ENCODE data around the gene FEZF2.

Gene FEZF2

GRCh38 chr3:62374341-62375218 lies 1.2 kb upstream of the FEZF2 start:
- H3K4me3 ChIP-seq (ENCODE audit: low read length) = no peak overlapping the region
- no peaks in the 10 kb centered on the region for H3K9me3 ChIP-seq (replicated peaks; ENCODE audit: insufficient read depth, low read length)
- H2AFZ ChIP-seq (ENCODE audit: low read length) = no peak overlapping the region
- no peaks in the 10 kb centered on the region for H3F3A ChIP-seq (ENCODE audit: insufficient read depth, low read length)
- H3K9ac ChIP-seq (ENCODE audit: low read length) = no peak overlapping the region
- H3K36me3 ChIP-seq (replicated peaks; ENCODE audit: insufficient read depth, low read length) = no peaks in the 10 kb centered on the region
- no peaks in the 10 kb centered on the region for H3K9me2 ChIP-seq (replicated peaks; ENCODE audit: insufficient read depth, low read length)
- H3K4me2 ChIP-seq (ENCODE audit: low read depth, low read length) = no peak overlapping the region
- H3K4me1 ChIP-seq (ENCODE audit: low read length) = no peaks in the 10 kb centered on the region
- DNase-seq = no peak
- H3K79me2 ChIP-seq (ENCODE audit: low read length) = no peaks in the 10 kb centered on the region
- H3K27me3 ChIP-seq (replicated peaks; ENCODE audit: insufficient read depth, low read length) = 0 out of 2 replicates have a peak, but pooled peaks cover 4% of the 10 kb centered on the region
- TF ChIP-seq EZH2phosphoT487 (IDR thresholded peaks at IDR 0.05; ENCODE audit: low read length) = no peak
- H4K20me1 ChIP-seq (ENCODE audit: insufficient read depth, low read length) = no peaks in the 10 kb centered on the region
- H3K27ac ChIP-seq (ENCODE audit: low read length) = no peak overlapping the region

DNA sequence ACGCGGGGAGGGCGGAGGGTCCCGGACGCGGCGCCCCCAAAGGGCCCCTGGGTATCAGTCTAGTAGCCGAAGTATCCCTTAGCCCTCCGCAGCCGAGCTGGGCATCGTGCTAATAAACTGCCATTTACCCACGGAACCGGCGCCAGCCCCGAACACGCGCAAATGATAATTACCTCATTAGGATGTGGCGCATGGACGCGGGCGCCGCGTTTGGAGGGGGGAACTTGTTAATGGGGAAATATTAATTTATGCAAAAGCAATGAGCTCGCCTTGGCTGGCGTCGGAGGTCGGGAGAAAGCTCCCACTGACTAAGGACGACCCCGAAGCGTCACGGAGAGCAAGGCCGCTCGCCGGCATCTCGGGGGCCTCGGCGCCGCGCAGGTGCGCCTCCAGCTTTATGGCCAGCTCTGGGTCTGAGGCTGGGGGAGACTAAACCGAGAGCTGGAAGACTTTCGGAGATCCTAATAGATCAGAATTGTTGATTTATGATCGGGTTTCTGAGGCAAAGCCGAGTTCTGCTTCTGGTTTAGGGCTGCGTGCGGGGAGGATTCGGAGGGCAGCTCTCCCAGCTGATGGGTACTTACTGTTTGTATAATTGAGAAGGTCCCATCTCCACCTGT lies 474 bp upstream of the FEZF2 start:
- Histone ChIP-seq H2AFZ (ENCODE audit: low read length) (no peak overlapping the region), H3K79me2 (ENCODE audit: low read length) (no peaks in the 10 kb centered on the region), H3K27ac (ENCODE audit: low read length) (no peak overlapping the region), H3K36me3 (replicated peaks; ENCODE audit: insufficient read depth, low read length) (no peaks in the 10 kb centered on the region), H3K27me3 (replicated peaks; ENCODE audit: insufficient read depth, low read length) (0 out of 2 replicates have a peak, but pooled peaks cover 4% of the 10 kb centered on the region), H3K9me3 (replicated peaks; ENCODE audit: insufficient read depth, low read length) (no peaks in the 10 kb centered on the region), H3K9ac (ENCODE audit: low read length) (no peak overlapping the region), H4K20me1 (ENCODE audit: insufficient read depth, low read length) (no peaks in the 10 kb centered on the region), H3K4me3 (ENCODE audit: low read length) (no peak overlapping the region), H3F3A (ENCODE audit: insufficient read depth, low read length) (no peaks in the 10 kb centered on the region), H3K4me1 (ENCODE audit: low read length) (no peaks in the 10 kb centered on the region), H3K4me2 (ENCODE audit: low read depth, low read length) (no peak overlapping the region), H3K9me2 (replicated peaks; ENCODE audit: insufficient read depth, low read length) (no peaks in the 10 kb centered on the region)
- no peak for DNase-seq
- TF ChIP-seq, protein P1, sequence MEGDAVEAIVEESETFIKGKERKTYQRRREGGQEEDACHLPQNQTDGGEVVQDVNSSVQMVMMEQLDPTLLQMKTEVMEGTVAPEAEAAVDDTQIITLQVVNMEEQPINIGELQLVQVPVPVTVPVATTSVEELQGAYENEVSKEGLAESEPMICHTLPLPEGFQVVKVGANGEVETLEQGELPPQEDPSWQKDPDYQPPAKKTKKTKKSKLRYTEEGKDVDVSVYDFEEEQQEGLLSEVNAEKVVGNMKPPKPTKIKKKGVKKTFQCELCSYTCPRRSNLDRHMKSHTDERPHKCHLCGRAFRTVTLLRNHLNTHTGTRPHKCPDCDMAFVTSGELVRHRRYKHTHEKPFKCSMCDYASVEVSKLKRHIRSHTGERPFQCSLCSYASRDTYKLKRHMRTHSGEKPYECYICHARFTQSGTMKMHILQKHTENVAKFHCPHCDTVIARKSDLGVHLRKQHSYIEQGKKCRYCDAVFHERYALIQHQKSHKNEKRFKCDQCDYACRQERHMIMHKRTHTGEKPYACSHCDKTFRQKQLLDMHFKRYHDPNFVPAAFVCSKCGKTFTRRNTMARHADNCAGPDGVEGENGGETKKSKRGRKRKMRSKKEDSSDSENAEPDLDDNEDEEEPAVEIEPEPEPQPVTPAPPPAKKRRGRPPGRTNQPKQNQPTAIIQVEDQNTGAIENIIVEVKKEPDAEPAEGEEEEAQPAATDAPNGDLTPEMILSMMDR (IDR thresholded peaks at IDR 0.05; ENCODE audit: low read length) = no peak
- TF ChIP-seq EZH2 (optimal IDR thresholded peaks at IDR 0.05; ENCODE audit: low read depth, low read length) (no peak), EZH2phosphoT487 (IDR thresholded peaks at IDR 0.05; ENCODE audit: low read length) (no peak)

GRCh38 chr3:62372621-62373041 lies 719 bp downstream of the FEZF2 start:
- Histone ChIP-seq H3K4me1 (ENCODE audit: low read length) (no peaks in the 10 kb centered on the region), H3K4me2 (ENCODE audit: low read depth, low read length) (no peak overlapping the region), H4K20me1 (ENCODE audit: insufficient read depth, low read length) (no peaks in the 10 kb centered on the region), H3K4me3 (ENCODE audit: low read length) (no peak overlapping the region), H3K36me3 (replicated peaks; ENCODE audit: insufficient read depth, low read length) (no peaks in the 10 kb centered on the region), H3K27ac (ENCODE audit: low read length) (no peak overlapping the region), H3K9ac (ENCODE audit: low read length) (no peak overlapping the region), H2AFZ (ENCODE audit: low read length) (no peak overlapping the region), H3F3A (ENCODE audit: insufficient read depth, low read length) (no peaks in the 10 kb centered on the region), H3K79me2 (ENCODE audit: low read length) (no peaks in the 10 kb centered on the region), H3K9me2 (replicated peaks; ENCODE audit: insufficient read depth, low read length) (no peaks in the 10 kb centered on the region), H3K27me3 (replicated peaks; ENCODE audit: insufficient read depth, low read length) (0 out of 2 replicates have a peak, but pooled peaks cover 4% of the 10 kb centered on the region), H3K9me3 (replicated peaks; ENCODE audit: insufficient read depth, low read length) (no peaks in the 10 kb centered on the region)
- TF ChIP-seq, protein P1 (IDR thresholded peaks at IDR 0.05; ENCODE audit: low read length) = no peak
- TF ChIP-seq EZH2phosphoT487 (IDR thresholded peaks at IDR 0.05; ENCODE audit: low read length) = no peak
- no peak for TF ChIP-seq EZH2 (optimal IDR thresholded peaks at IDR 0.05; ENCODE audit: low read depth, low read length)
- no peak for DNase-seq
